BE2C (cell line): Measurements from ENCODE around the gene FAM83G.

ENCODE experiments used
- DNase-seq: peaks from one replicate; pipeline ENCODE4 v3.0.0-alpha.2; 2020
- H3K27me3 ChIP-seq: fragments of 250-450 bp; sonication (Bioruptor Pico); 2 replicates; pipeline ENCODE4 v1.5.1; 2020; ENCODE audit warnings: mild to moderate bottlenecking
- H3K36me3 ChIP-seq: fragments of 250-450 bp; sonication (Bioruptor Pico); 2 replicates; pipeline ENCODE4 v1.5.1; 2020; ENCODE audit warnings: mild to moderate bottlenecking
- H3K4me1 ChIP-seq: fragments of 250-450 bp; sonication (Bioruptor Pico); 2 replicates; pipeline ENCODE4 v1.5.1; 2020
- H3K4me3 ChIP-seq: 2 replicates; pipeline ENCODE4 v1.5.1; 2011; ENCODE audit warnings: low read depth, low read length
- H3K9me3 ChIP-seq: fragments of 250-450 bp; sonication (Bioruptor Pico); 2 replicates; pipeline ENCODE4 v1.5.1; 2020
- TF ChIP-seq, protein P1 (sequence below): IDR thresholded peaks from 2 replicates; pipeline ENCODE4 v1.5.1; 2012; ENCODE audit warnings: mild to moderate bottlenecking, low read depth, low read length

FAM83G gene

DNA sequence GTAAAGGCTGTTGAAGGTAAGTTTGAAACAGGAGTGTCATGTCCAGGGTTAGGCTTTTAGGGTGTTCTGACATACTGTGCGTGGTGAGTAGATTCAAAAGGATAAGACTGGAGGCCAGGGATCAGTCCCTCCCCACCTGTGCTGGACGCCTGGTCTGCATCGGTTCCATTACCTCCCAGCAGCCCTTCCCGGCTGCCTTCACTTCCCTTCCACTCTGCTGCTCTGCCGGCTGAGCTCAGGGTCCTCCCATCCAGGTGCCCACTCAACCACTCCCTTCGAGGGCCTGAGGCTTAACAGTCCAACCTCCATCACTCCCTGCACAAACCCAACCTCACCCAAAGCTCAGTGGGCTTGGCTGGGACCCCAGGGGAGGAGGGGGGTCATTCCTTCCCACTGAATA lies 56.7 kb downstream of the FAM83G start:
- TF ChIP-seq, protein P1, sequence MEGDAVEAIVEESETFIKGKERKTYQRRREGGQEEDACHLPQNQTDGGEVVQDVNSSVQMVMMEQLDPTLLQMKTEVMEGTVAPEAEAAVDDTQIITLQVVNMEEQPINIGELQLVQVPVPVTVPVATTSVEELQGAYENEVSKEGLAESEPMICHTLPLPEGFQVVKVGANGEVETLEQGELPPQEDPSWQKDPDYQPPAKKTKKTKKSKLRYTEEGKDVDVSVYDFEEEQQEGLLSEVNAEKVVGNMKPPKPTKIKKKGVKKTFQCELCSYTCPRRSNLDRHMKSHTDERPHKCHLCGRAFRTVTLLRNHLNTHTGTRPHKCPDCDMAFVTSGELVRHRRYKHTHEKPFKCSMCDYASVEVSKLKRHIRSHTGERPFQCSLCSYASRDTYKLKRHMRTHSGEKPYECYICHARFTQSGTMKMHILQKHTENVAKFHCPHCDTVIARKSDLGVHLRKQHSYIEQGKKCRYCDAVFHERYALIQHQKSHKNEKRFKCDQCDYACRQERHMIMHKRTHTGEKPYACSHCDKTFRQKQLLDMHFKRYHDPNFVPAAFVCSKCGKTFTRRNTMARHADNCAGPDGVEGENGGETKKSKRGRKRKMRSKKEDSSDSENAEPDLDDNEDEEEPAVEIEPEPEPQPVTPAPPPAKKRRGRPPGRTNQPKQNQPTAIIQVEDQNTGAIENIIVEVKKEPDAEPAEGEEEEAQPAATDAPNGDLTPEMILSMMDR = no peak
- Histone ChIP-seq H3K4me1 (no peaks in the 10 kb centered on the region), H3K27me3 (no peaks in the 10 kb centered on the region), H3K36me3 (no peaks in the 10 kb centered on the region), H3K9me3 (no peaks in the 10 kb centered on the region), H3K4me3 (no peak overlapping the region)
- no peak for DNase-seq

DNA sequence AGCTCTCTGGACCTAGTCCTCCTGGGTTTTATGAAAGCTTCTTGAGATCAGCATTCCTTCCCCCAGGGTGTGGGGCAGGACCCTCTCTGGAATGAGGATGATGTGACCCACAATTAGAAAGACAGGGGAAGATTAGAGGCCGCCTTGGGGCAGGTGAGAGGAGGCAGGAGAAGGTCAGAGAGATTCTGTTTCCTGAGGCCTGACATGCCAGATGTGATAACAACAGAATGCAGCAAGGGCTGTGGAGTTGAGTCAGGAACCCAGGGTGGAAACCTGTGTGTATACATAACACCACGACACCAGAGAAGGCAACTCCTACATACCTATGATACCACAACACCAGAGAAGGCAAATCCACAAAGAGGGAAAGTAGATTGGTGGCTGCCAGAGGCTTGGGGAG lies 58.0 kb downstream of the FAM83G start:
- Histone ChIP-seq H3K4me1 (no peaks in the 10 kb centered on the region), H3K9me3 (no peaks in the 10 kb centered on the region), H3K36me3 (no peaks in the 10 kb centered on the region), H3K4me3 (no peak overlapping the region), H3K27me3 (no peaks in the 10 kb centered on the region)
- no peak for DNase-seq
- TF ChIP-seq, protein P1 = no peak

DNA sequence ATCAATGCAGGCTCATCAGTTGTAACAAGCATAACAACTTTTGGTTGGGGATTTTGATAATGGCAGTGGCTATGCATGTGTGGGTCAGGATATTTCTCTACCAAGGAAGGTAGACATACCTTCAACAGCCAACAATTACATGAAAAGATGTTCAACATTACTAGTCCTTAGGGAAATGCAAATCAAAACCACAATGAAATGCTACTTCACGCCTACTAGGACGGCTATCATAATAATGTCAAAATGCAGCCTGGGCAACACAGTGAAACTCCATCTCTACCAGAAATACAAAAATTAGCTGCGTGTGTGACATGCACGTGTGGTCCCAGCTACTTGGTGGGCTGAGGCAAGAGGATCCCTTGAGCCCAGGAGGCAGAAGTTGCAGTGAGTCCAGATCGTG lies 59.9 kb downstream of the FAM83G start:
- Histone ChIP-seq H3K4me1 (no peaks in the 10 kb centered on the region), H3K27me3 (no peaks in the 10 kb centered on the region), H3K9me3 (no peaks in the 10 kb centered on the region), H3K4me3 (no peak overlapping the region), H3K36me3 (no peaks in the 10 kb centered on the region)
- TF ChIP-seq, protein P1 = no peak
- no peak for DNase-seq

DNA sequence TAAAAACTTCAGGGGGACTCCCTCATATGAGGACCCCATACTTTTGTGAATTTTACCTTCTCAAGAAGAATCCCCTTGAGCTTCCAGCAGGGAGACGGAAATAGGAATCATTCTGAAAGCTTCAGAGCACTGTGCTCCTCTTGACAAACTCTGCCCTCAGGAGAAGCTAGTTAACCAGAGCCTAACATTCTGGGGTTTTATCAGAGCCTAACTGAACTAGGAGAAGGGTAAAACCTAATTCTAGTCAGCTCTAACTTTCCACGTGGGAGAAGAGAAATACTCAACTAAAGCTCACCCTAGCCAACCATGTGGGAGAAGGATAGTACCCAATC lies 65.9 kb downstream of the FAM83G start:
- TF ChIP-seq, protein P1 = no peak
- no peaks in the 10 kb centered on the region for H3K36me3 ChIP-seq
- no peak overlapping the region for H3K4me3 ChIP-seq
- DNase-seq = no peak
- no peaks in the 10 kb centered on the region for H3K27me3 ChIP-seq
- H3K4me1 ChIP-seq = no peaks in the 10 kb centered on the region
- no peaks in the 10 kb centered on the region for H3K9me3 ChIP-seq

DNA sequence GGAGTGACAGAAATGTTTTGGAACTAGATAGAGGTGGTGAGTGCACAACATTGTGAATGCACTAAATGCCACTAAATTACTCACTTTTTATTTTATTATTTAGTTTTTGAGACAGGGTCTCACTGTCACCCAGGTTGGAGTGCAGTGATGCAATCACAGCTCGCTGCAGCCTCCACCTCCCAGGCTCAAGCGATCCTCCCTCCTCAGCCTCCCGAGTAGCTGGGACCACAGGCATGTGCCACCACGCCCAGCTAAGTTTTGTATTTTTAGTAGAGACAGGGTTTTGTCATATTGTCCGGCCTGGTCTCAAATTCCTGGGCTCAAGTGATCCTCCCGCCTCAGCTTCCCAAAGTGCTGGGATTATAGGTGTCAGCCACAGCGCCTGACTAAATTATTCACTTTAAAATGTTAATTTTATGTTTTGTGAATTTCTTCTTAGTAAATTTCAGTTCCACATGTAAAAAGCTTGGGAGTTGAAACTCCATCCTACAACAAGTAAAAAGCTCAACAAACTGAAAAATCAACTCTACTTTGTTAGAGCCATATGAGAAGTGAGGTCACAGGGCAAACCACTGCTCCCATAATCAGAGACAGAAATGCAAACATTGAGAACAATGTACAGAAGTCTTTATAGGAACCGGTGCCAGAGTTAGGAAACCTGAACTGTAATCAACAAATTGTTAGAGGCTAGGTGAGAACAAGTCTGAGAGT lies 66.4 kb downstream of the FAM83G start:
- TF ChIP-seq, protein P1 = no peak
- H3K27me3 ChIP-seq = no peaks in the 10 kb centered on the region
- H3K36me3 ChIP-seq = no peaks in the 10 kb centered on the region
- H3K4me1 ChIP-seq = no peaks in the 10 kb centered on the region
- no peak overlapping the region for H3K4me3 ChIP-seq
- H3K9me3 ChIP-seq = no peaks in the 10 kb centered on the region
- DNase-seq = no peak

DNA sequence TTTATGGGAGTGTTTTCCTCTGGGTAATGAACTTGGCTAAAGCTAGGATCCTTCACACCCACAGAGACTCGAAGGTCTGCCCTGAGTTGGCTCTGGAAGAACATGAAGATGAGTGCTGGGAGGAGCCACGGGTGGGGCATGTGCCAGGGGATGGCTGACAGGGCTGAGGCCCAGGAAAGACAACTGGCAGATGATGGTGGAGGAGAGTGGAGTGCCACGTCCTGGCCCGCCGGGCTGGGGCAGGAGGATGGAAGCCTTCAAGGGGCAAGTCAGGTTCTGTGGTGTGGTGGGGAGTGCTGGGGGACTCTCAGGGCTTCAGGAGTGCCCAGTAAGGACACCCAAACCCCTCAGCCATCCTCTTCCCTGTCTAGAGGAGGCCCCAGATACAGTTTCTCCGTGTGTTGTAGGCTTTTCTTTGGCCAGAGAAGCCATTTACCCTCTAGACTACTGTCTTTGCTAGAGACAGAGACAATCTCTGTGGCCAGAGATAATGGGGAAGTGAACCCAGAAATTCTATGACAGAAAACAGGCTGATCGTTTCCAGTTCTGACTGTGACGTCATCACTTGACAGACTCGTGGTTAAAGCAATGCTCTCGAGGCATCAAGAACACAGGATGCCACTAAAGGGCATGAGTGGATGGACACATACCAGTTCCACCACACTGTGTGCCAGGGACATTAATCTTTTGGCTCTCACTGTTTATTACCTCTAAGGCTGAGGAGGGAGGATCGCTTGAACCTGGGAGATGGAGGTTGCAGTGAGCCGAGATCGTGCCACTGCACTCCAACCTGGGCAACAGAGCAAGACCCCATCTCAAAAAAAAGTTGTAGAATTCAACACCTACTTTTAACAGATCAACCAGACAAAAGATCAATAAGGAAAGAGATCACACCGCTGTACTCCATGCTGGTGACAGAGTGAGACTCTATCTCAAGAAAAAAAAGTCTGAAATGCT lies 71.2 kb downstream of the FAM83G start:
- H3K27me3 ChIP-seq = no peaks in the 10 kb centered on the region
- H3K9me3 ChIP-seq = no peaks in the 10 kb centered on the region
- no peak for DNase-seq
- H3K36me3 ChIP-seq = no peaks in the 10 kb centered on the region
- TF ChIP-seq, protein P1 = no peak
- H3K4me3 ChIP-seq = no peak overlapping the region
- H3K4me1 ChIP-seq = no peaks in the 10 kb centered on the region
